ENCODE measurements around the gene AKAP13.

DNA sequence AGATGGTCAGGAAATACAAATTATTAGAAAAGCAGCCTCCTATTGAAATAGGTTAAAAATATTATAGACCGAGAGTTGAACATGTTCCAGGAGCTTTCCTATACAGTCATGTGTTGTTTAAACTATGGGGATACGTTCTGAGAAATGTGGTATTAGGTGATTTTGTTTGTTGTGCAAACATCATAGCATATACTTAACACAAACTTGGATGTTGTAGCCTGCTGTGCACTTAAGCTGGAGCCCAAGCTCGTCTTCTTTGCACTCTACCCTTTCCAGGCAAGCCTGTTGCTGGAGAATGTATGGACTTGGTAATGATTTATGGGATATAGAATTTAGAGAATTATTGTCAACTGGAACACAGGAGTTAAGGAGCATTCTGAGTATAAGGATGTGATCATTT, 140.2 kb downstream of the AKAP13 start:
- TF ChIP-seq, protein P1, sequence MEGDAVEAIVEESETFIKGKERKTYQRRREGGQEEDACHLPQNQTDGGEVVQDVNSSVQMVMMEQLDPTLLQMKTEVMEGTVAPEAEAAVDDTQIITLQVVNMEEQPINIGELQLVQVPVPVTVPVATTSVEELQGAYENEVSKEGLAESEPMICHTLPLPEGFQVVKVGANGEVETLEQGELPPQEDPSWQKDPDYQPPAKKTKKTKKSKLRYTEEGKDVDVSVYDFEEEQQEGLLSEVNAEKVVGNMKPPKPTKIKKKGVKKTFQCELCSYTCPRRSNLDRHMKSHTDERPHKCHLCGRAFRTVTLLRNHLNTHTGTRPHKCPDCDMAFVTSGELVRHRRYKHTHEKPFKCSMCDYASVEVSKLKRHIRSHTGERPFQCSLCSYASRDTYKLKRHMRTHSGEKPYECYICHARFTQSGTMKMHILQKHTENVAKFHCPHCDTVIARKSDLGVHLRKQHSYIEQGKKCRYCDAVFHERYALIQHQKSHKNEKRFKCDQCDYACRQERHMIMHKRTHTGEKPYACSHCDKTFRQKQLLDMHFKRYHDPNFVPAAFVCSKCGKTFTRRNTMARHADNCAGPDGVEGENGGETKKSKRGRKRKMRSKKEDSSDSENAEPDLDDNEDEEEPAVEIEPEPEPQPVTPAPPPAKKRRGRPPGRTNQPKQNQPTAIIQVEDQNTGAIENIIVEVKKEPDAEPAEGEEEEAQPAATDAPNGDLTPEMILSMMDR (IDR thresholded peaks at IDR 0.05), result no peak
- no peak for TF ChIP-seq POLR2A (IDR thresholded peaks at IDR 0.05)
- no peak for TF ChIP-seq EP300 (IDR thresholded peaks at IDR 0.05)
